ENCODE data around the gene GOLIM4.
A peak's percentile ranks its signal among the peaks of the same experiment; 100 is the strongest.
"Not testable (repeated sequence)": the region's sequence is repeated elsewhere in the genome, so short reads cannot be mapped to it uniquely, and the experiment has no call there.

The GOLIM4 gene, protein sequence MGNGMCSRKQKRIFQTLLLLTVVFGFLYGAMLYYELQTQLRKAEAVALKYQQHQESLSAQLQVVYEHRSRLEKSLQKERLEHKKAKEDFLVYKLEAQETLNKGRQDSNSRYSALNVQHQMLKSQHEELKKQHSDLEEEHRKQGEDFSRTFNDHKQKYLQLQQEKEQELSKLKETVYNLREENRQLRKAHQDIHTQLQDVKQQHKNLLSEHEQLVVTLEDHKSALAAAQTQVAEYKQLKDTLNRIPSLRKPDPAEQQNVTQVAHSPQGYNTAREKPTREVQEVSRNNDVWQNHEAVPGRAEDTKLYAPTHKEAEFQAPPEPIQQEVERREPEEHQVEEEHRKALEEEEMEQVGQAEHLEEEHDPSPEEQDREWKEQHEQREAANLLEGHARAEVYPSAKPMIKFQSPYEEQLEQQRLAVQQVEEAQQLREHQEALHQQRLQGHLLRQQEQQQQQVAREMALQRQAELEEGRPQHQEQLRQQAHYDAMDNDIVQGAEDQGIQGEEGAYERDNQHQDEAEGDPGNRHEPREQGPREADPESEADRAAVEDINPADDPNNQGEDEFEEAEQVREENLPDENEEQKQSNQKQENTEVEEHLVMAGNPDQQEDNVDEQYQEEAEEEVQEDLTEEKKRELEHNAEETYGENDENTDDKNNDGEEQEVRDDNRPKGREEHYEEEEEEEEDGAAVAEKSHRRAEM

DNA sequence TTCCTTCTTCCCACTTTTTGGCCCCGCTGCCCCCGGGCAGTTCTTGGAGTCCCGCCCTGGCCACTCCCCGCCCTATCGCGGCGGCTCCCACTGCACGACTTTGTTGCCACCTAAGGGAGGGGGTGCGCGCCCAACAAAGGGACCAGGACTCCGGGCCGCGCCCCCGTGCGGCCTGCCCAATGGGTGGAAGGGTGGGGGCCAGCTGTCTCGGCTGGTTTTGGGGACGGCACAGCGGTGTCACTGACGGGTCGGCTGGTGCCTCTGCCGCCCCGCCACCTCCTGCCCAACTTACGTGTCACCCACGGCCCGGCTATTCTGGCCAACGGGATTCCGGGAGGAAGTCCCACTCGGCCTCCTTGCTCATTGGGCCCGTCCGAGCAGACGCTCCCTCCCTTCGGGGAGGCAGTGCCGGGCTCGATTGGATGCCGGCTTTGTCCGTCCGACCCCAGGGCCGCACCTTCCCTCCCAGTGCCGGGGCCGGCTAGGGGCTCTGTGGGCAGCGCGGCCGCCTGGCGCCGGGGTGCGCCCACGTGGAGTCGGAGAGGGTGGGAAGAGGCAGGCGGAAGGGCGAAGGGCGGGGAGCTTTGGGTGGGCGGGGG is at the start of gene GOLIM4:
TSS of gene GOLIM4 (minus strand) at position 314 of the 599 bp plus-strand sequence. CDS start 639 bp downstream, outside the sequence.
- peak; percentile 54 for DNase-seq

DNA sequence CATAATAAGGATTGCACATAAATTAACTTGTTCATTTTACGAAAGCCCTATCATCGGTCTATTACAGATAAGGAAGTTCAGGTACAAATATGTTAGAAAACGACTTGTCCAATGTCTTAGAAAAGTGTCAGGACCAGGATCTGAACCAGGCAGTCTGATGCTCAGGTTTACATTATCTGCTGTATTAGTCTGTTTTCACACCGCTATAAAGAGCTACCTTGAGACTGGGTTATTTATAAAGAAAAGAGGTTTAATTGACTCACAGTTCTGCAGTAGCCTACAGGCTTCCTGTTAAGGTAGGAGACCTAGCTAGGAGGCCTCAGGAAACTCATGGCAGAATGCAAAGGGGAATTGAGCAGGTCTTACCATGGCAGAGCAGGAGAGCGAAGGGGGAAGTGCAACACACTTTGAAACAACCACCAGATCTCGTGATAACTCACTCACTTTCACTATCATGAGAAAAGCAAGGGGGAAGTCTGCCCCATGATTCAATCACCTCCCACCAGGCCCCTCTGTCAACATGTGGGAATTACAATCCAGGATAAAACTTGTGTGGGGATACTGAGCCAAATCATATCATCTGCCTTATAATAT is 45.8 kb upstream of the GOLIM4 start:
- no peak for DNase-seq

DNA sequence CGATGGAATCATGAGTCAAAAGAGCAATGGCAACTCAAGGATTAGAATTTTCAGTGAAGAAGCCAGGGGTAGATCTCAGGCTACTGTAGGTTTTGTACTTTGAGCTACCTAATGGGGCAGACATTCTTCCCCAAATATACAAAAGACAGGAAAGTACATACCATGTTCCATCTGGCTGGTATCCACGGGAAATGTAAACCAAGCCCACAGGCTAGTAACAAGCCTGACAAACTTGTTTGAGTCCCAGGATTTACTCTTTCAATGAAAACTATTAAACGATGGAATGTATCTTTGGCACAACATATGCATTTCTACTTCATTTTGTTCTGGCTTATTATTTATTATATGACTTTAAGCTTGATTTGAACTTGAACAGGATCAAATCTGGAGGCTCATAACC is 44.2 kb upstream of the GOLIM4 start:
- DNase-seq, result no peak

DNA sequence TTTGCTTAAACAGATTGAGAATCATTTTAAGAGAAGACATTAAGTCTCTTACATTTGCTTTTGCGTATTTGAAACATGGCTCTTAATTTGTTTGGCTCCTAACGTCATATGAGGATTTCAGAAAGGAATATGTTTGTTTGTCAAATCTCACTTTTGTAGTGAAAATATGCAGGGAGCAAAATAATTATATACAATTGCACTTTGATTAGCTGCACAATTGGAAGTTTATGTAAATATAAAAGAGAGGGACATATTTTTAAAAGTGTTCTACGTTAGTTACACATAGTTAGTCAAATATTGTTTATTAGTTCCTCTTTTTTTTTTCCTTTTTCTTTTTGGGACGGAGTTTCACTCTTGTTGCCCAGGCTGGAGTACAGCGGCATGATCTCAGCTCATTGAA is 42.7 kb upstream of the GOLIM4 start:
- DNase-seq, result no peak

DNA sequence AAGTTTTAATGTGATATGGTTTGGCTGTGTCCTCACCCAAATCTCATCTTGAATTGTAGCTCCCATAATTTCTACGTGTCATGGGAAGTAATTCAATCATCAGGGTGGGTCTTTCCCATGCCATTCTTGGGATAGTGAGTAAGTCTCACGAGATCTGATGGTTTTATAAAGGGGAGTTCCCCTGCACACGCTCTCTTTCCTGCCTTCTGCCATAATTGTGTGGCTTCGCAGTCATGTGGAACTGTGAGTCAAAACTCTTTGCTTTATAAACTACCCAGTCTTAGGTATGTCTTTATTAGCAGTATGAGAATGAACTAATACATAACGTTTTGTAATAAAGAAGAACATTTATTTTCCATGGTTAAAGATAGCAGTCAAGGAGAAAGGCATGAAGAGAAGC is 39.2 kb upstream of the GOLIM4 start:
- no peak for DNase-seq

DNA sequence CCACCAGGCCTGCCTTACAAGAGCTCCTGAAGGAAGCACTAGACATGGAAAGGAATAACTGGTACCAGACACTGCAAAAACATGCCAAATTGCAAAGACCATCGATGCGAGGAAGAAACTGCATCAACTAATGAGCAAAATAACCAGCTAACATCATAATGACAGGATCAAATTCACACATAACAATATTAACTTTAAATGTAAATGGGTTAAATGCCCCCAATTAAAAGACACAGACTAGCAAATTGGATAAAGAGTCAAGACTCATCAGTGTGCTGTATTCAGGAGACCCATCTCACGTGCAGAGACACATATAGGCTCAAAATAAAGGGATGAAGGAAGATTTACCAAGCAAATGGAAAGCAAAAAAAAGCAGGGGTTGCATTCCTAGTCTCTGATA is 34.5 kb upstream of the GOLIM4 start:
- DNase-seq, result not testable (repeated sequence)

DNA sequence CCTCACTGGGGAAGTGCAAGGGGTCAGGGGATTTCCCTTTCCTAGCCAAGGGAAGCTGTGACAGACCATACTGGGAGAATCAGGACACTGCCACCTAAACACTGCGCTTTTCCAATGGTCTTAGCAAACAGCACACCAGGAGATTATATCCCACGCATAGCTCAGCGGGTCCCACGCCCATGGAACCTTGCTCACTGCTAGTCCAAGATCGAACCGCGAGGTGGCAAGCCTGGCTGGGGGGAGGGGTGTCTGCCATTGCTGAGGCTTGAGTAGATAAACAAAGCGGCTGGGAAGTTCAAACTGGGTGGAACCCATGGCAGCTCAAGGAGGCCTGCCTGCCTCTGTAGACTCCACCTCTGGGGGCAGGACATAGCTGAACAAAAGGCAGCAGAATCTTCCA is 32.7 kb upstream of the GOLIM4 start:
- DNase-seq, result not testable (repeated sequence)

DNA sequence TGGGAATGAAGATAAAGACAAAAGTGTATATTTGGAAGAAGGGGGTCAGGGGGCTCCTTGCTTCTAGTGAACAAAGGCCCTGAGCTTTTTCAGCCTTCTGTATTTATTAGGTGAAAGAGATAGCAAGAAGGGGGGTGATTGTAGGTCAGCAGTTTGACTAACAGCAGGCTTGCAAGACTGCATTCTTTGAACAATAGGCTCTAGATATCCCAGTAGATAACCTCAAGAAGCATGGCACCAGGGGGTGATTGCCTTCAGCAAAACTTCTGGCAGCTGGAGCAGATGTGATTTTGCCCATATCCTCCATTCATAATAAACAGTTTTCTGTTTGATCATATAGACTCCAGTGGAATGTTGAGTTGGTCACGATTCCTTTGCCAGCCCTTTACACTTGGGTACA is 31.7 kb upstream of the GOLIM4 start:
- DNase-seq, result no peak

DNA sequence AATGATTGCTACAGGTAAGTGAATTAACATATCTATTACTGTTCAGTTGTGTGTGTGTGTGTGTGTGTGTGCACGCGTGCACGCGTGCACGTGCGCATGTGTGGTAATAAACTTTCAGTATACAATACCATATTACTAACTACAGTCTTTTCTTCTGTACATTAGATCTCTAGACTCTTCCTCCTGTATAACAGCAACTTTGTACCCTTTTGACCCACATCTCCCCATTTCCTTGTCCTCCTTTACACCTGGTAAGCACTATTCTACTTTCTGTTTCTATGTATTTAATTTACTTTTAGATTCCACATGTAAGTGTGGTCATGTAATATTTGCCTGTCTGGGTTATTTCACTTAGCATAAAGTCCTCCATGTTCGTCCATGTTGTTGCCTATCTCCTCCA is 29.1 kb upstream of the GOLIM4 start:
- DNase-seq, result no peak

DNA sequence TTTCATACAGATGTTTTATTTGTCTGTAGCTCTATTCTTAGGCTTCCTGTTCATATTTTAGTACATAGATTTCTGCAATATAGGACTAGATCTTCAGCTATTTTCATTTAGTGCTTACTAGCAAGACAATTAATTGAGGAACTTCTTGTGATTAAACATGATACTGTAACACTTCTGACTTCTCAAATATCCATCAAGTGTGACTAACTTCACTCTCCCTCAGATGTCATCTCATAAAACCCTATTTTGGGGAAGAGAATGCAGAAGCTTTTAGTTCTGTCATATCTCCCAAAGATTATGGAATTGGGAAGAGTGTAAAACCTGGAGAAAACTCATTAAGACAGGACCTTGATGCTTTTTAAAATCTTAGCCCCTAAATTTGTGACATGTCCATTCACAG is 28.6 kb upstream of the GOLIM4 start:
- DNase-seq, result no peak

DNA sequence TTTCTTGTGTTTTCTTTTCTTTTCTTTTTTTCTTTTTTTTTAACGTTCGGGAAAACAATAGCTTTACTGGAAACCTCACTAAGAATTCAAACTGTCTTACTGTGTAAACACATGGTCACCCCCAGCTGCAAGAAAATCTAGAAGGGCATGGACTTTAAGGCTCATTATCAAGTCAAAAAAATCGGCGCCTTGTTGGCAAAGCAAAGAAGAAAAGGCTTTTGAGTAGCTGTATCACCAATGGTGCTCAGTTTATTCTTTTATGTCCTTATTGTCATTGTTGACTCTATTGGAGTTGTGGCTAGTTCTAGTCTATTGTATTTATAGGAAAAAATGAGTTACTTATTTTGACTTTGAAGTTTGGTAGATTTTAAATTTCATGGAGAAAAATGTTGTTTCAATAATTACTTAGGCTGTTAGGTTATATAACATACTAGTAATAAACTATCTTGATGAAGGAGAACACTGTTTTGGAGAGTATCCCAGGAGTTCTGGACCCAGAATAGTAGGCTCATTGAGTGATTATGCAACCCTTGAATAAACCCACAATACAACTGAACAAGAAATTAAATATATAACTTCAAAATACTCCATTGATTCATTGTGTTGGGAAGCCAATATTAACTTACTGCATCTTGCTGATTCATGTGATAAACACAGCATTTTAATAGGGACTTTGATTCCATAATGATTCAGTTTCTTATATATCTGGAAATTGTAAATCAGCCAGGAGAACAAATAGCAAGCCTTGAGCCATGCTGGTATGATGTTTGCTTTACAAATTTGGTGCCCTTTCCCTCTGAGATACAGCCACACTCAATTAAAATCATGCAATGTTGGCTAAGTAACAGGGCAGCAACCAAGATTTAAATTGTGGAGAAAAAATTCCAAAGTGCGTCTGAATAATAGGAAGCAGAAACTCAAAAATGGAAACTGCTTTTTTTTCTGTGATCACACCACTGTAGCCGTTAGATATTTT is 27.8 kb upstream of the GOLIM4 start:
- no peak for DNase-seq

DNA sequence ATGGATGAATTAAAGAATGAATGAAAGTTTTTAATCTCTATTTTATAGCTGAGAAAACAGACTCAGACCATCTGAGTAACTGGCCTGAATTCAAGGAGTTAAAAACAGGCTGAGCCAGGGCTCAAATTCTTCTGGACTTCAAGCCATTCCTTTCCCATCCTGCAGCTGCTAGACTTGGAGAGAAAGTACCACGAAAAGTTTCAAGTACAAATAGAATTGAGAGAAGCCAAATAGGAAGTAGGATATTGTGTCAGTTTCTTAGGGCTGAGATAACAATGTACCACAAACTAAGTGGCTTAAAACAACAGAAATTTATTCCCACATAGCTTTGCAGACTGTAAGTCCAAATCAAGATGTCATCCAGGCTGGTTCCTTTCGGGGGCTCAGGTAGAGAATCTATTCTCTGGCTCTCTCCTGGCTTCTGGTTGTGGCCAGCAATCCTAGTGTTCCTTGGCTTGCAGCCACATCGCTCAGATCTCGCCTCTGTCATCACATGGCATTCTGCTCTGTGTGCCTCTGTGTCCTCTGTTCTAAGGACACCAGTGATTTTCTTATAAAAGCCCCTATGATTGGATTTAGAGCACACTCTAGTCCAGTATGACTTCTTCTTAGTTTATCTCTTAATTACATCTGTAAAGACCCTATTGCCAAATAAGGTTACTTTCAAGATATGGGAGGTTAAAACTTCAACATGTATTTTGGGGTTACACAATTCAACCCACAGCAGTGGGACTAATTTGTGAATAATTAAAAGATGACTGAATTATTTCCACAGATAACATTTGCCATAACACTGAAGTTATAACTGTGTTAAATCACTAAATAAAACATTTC is 25.7 kb upstream of the GOLIM4 start:
- DNase-seq, result no peak

DNA sequence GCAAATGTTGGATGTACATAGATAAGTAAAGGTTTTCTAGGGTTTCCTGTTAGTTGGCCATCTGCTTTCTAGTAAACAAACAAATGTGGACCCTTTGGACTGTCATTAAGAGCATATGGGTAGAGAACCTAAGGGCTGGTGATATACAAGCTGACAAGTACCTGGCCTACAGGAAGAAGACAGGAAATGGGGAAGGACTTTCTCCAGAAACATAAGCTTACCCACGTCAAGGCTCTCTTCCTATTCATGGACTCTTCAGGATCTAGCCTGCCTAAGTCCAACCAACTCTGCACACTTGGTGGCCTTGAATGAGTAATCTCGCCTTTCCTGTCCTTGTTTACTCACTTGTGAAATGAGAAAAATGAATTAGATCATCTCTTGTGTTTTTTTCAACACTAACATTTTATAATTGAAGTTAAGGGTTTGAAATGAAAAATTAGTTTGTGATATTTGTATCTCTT is 22.2 kb upstream of the GOLIM4 start:
- no peak for DNase-seq

DNA sequence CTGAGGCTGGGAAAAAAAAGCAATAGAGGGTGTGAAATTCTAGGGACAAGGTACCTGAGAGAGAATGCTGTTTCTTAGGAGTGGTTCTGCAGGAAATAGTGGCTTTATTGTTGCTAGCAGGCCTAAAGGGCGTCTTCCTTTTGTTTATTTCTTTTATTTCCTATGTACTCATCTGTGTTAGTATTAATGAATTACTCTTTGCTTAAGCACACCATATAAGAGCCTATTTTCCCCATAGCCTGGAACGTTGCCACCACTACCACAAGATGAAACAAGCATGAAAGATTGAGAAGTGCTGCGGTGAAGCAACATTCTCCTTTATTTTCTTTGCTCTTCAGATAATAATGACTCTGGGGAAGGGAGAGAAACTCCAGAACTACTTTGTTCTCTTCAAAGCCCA is 21.3 kb upstream of the GOLIM4 start:
- DNase-seq, result no peak

DNA sequence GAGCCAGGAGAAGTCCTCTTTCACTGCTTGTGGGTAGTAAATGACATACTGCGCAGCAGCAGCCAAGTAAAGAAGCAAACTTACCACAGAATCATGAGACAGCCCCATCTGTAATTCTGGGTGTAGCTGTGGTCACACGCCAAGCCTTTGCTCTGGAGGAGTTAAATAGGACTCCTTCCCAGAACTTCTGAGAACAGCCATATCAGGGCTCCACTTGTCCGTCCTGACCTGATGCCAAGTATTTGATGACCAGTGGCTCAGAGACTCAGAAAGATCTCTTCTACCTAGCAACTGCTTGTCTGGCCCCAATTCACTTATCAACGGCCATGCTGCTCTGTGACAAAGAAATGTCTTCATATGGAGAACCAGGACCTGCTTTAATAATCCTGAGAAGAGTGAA is 20.6 kb upstream of the GOLIM4 start:
- DNase-seq, result no peak

DNA sequence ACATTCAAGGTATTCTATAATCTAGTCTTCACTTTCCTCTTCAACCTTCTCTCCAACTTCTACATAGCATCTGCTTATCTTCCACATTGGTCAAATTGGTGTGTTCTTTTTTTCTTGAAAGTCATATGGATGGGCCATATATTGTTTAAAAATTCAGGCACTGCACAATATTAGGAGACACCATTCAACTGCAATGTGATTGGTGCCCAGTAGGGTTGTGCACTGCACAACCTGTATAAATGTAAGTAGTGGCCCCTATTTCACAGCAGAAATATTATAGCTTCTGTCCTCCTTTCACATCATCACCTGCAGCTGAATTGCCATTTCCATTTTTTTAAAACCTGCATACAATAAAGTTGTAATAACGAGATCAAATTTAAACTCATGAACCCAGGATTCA is 18.1 kb upstream of the GOLIM4 start:
- DNase-seq, result no peak

DNA sequence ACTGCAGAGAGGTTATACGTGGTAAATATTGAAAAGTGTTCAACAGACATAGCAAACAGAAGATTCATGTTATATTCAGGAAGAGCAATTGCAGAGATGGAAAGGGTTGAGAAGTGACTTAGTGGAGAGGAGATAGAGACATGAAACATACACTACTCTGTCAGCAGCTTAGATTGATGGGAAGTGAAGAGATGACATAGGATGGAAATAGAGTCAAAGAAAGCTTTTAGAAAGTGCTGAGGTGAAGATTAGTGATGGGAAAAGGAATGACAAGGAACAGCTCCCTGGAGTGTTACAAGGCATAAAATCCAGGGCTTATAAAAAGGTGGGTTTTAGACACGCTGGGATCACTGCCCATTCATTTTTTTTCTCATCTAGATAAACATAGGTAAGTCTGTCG is 17.2 kb upstream of the GOLIM4 start:
- no peak for DNase-seq

DNA sequence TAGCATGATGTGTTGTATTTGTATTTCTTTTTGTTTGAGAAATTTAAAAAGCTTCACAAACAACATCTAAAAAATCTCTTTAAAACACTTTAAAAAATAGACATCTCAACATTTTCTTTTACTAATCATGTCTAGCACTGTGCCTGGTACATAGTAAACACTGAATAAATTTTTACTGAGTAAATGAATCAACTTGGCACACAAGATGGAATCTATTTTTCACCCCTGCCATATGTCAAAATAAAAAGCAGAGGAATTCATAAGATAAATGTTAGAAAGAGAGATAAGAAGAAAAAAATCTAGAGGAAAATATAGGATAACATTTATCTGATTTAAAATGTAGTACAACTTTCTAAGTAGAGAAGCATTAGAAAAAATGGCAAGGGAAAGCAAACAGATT is 8.6 kb upstream of the GOLIM4 start:
- DNase-seq, result no peak

DNA sequence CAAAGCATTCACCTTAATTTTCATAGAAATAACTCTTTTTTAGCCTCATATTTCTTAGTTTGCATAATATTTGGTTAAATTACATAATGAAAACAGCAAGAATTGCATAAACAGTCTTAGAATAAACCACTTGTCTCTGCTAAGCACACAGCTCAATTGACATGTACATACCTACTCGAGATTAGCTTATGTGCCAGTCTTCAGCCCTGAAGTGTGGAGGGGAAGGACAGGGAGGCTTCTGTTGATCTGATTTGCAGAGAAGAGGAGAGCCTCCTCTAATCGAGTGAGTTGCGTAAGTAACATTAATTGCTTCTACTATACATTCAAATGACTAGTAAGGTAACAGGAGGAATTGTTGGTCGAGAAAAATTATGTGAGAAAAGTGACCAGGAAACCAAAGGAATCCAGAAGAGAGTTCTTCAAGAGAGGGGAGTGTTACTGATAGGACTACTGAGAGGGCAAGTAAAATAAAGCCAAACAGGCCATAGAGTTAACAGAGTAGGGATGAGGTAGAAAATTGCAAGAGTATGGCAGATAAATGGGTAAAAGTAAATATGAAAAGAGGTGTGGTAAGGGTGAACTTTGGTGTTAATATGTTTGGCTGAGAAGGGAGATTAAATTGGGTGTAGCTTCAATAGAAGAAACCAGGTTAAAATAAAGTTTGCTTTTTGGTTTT is 7.1 kb upstream of the GOLIM4 start:
- no peak for DNase-seq

DNA sequence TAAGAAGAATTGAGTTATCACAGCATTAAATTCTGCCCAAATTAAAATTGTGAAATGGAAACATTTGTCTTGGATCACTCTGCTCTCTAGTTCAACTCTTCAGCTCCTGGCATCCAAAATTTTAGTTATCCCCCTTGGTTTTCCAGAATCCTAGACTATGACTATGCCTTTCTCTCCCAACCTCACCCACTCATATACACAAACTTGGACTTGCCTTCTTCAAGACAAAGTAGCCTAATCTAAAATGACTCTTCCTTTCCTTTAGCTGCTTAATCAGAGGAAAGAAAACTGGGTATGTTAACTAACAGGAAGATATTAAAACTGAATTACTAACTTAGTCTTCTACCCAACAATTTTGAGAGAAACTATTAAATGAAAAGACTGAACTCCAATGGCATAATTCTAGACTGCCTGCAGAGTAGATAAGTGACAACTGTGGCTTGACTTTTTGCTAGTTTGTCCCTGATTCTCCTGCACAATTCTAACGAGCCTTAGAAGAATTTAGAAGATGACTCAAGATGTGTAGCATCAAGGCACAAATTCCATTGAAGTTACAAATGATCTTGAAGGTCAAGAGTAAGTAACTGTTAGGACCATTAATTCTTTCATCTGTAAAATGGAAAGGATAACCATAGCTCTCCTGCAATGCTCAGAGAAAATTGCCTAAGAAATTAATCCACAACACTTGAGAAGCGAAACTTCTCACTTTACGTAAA is 5.2 kb upstream of the GOLIM4 start:
- DNase-seq, result no peak

All from CD4-positive, alpha-beta T cell treated with Interleukin-21 for 1 hour (primary cell).